ENCODE data around the gene SIPA1L3. TPM values are rescaled to one million over a fixed set of nuclear protein-coding genes. Genes with fewer than 3 reads are reported as not detected.

The SIPA1L3 gene
- total RNA-seq, 4 donors from 2014 or later, result 11.1 to 25.3 (median 14.5) TPM

DNA sequence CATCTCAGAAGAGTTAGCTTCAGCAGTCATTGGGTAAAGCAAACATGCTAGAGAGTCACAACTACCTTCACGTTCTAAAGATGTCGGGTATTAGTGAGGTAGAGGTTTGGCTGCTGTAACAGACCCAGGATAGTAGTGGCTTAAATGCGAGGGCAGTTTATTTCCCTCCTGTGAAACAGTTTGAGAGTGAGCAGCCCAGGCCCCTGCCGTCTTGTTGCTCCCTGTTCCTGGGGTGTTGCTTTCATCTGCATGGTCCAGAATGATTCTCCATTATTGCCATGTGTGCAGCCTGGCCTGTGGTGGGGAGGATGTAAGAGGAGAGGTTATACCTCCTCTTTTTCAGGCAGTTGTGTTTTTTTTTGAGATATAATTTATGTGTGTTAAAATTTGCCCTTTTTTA lies 63.7 kb downstream of the SIPA1L3 start:
- H3K9me3 ChIP-seq, result peaks cover 0 to 13% (median 8%) of the 10 kb centered on the region in 3 donors
- no peaks in the 10 kb centered on the region for H3K27me3 ChIP-seq
- no peak overlapping the region for H3K4me3 ChIP-seq
- H3K36me3 ChIP-seq, result peaks cover 0 to 5% (median 0%) of the 10 kb centered on the region in 3 donors
- intact Hi-C loops (cut with DNase I), result no loop called here
- H3K4me1 ChIP-seq, result peaks cover 0 to 29% (median 16%) of the 10 kb centered on the region in 3 donors
- 94 to 95% methylated on average over 4 of the region's 4 CpGs for WGBS, 2 donors
- TF ChIP-seq, protein P1, sequence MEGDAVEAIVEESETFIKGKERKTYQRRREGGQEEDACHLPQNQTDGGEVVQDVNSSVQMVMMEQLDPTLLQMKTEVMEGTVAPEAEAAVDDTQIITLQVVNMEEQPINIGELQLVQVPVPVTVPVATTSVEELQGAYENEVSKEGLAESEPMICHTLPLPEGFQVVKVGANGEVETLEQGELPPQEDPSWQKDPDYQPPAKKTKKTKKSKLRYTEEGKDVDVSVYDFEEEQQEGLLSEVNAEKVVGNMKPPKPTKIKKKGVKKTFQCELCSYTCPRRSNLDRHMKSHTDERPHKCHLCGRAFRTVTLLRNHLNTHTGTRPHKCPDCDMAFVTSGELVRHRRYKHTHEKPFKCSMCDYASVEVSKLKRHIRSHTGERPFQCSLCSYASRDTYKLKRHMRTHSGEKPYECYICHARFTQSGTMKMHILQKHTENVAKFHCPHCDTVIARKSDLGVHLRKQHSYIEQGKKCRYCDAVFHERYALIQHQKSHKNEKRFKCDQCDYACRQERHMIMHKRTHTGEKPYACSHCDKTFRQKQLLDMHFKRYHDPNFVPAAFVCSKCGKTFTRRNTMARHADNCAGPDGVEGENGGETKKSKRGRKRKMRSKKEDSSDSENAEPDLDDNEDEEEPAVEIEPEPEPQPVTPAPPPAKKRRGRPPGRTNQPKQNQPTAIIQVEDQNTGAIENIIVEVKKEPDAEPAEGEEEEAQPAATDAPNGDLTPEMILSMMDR (IDR thresholded peaks at IDR 0.05), result no peak
- TF ChIP-seq POLR2A (IDR thresholded peaks at IDR 0.05), result no peak
- no peak for DNase-seq
- H3K27ac ChIP-seq, result no peak overlapping the region

GRCh38 chr19:37972803-37973202 lies 65.8 kb downstream of the SIPA1L3 start:
- Histone ChIP-seq H3K4me1 (peaks cover 0 to 15% (median 5%) of the 10 kb centered on the region in 3 donors), H3K27ac (no peak overlapping the region), H3K4me3 (no peak overlapping the region), H3K9me3 (peaks cover 0 to 13% (median 8%) of the 10 kb centered on the region in 3 donors), H3K27me3 (no peaks in the 10 kb centered on the region), H3K36me3 (peaks cover 0 to 5% (median 0%) of the 10 kb centered on the region in 3 donors)
- TF ChIP-seq POLR2A (IDR thresholded peaks at IDR 0.05), result no peak
- TF ChIP-seq, protein P1 (IDR thresholded peaks at IDR 0.05), result no peak
- WGBS, 2 donors, result 89 to 96% methylated on average over 3 of the region's 3 CpGs
- intact Hi-C loops (cut with DNase I), result no loop called here
- DNase-seq, result no peak

GRCh38 chr19:37973666-37974065 lies 66.7 kb downstream of the SIPA1L3 start:
- H3K36me3 ChIP-seq, result peaks cover 0 to 5% (median 0%) of the 10 kb centered on the region in 3 donors
- H3K4me3 ChIP-seq, result no peak overlapping the region
- DNase-seq, result no peak
- 100% methylated on average over 1 to 2 of the region's 2 CpGs for WGBS, 2 donors
- no peaks in the 10 kb centered on the region for H3K27me3 ChIP-seq
- TF ChIP-seq POLR2A (IDR thresholded peaks at IDR 0.05), result no peak
- TF ChIP-seq, protein P1 (IDR thresholded peaks at IDR 0.05), result no peak
- H3K4me1 ChIP-seq, result peaks cover 0 to 24% (median 5%) of the 10 kb centered on the region in 3 donors
- H3K9me3 ChIP-seq, result peaks cover 0 to 13% (median 8%) of the 10 kb centered on the region in 3 donors
- intact Hi-C loops (cut with DNase I), result no loop called here
- no peak overlapping the region for H3K27ac ChIP-seq

DNA sequence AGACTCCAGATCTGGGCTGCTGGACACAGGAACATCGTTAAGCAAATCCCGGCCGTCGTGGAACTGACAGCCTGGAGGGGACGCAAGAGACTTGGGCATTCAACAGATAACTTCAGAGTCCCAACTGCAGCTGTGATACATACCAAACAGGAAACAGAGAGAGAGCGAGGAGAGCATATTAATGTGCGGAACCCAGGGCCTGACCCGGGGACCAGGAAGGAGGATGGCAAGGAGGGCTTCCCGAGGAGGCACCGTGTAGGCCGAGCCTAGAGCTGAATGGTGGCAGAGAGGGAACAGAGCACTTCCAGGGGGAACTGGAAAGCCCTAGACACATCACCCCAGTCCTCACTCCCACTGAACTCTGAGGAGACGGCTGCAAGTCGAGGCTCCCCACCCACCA lies 68.1 kb downstream of the SIPA1L3 start:
- TF ChIP-seq, protein P1 (IDR thresholded peaks at IDR 0.05), result no peak
- TF ChIP-seq POLR2A (IDR thresholded peaks at IDR 0.05), result no peak
- peaks cover 7 to 27% (median 7%) of the 10 kb centered on the region in 3 donors for H3K4me1 ChIP-seq
- WGBS, 2 donors, result 89 to 93% methylated on average over 11 to 13 of the region's 13 CpGs
- no peaks in the 10 kb centered on the region for H3K27me3 ChIP-seq
- peaks cover 0 to 12% (median 8%) of the 10 kb centered on the region in 3 donors for H3K9me3 ChIP-seq
- intact Hi-C loops (cut with DNase I), result no loop called here
- H3K36me3 ChIP-seq, result peaks cover 0 to 5% (median 0%) of the 10 kb centered on the region in 3 donors
- no peak overlapping the region for H3K4me3 ChIP-seq
- DNase-seq, result no peak
- H3K27ac ChIP-seq, result no peak overlapping the region

GRCh38 chr19:37975596-37976515 lies 68.8 kb downstream of the SIPA1L3 start:
- TF ChIP-seq, protein P1 (IDR thresholded peaks at IDR 0.05), result no peak
- no peak for TF ChIP-seq POLR2A (IDR thresholded peaks at IDR 0.05)
- intact Hi-C loops (cut with DNase I), result no loop called here
- Histone ChIP-seq H3K27me3 (no peaks in the 10 kb centered on the region), H3K9me3 (peaks cover 0 to 4% (median 2%) of the 10 kb centered on the region in 3 donors), H3K27ac (no peak overlapping the region), H3K36me3 (peaks cover 0 to 5% (median 0%) of the 10 kb centered on the region in 3 donors), H3K4me3 (no peak overlapping the region), H3K4me1 (peaks cover 13 to 35% (median 15%) of the 10 kb centered on the region in 3 donors)
- no peak for DNase-seq
- WGBS, 2 donors, result 73 to 91% methylated on average over 13 to 15 of the region's 16 CpGs
